A549 (cell line): ENCODE measurements around the gene SLC26A1. TPM values are rescaled to one million over a fixed set of nuclear protein-coding genes. Genes with fewer than 3 reads are reported as not detected.

ENCODE experiments used
- ATAC-seq, 2 experiments: fragments of 200-7000 bp in 1 of 2; fragments of >200 bp in 1 of 2; cut with Nextera tagmentation in 1 of 2; cut with Tn5 transposase in 1 of 2; 3 replicates each; pipeline versions ENCODE4 v1.8.0 to v1.9.1; 2018 to 2020; ENCODE audit warnings: mild to moderate bottlenecking in 1 of 2, moderate library complexity in 1 of 2
- CTCF ChIA-PET: fragments of 300-600 bp; sonication (Branson Sonifier 250); formaldehyde crosslinking; extraction: SDS; loops from one replicate; lab custom pipeline; 2021; ENCODE audit warnings: antibody characterized with exemption, inconsistent platforms; lab: Yijun Ruan, JAX
- POLR2A ChIA-PET: fragments of 350-600 bp; formaldehyde crosslinking; extraction: SDS; loops from one replicate; lab custom pipeline; 2021; ENCODE audit warnings: antibody characterized with exemption, inconsistent platforms; lab: Yijun Ruan, JAX
- DNase-seq, 2 experiments: peaks; one replicate each; pipeline versions ENCODE4 v3.0.0 to v3.0.0-alpha.2; 2011 to 2016; ENCODE audit warnings: low read depth in 1 of 2, low spot score in 1 of 2
- FAIRE-seq: peaks from 2 replicates; lab custom pipeline; 2011; peaks lifted over from hg19 to GRCh38; lab: Jason Lieb, UNC
- H3K27ac ChIP-seq, 2 experiments: fragments of >200 bp; sonication (Bioruptor Twin); formaldehyde crosslinking; 3 replicates each; pipeline ENCODE4 v1.5.1; 2016 to 2017
- H3K4me1 ChIP-seq: fragments of >200 bp; sonication (Bioruptor Twin); formaldehyde crosslinking; 3 replicates; pipeline ENCODE4 v1.6.1; 2016
- H3K4me2 ChIP-seq: fragments of >200 bp; sonication (Bioruptor Twin); formaldehyde crosslinking; 3 replicates; pipeline ENCODE4 v1.6.1; 2016
- H3K4me3 ChIP-seq: fragments of >200 bp; sonication (Bioruptor Twin); formaldehyde crosslinking; 3 replicates; pipeline ENCODE4 v1.5.1; 2016
- H3K9me3 ChIP-seq: fragments of >200 bp; sonication (Bioruptor Twin); formaldehyde crosslinking; 3 replicates; pipeline ENCODE4 v1.6.1; 2016
- CBX2 ChIP-seq: fragments of 200-600 bp; sonication (generic); IDR thresholded peaks from 2 replicates; pipeline ENCODE4 v1.6.1; 2016; ENCODE audit warnings: low read depth, mild to moderate bottlenecking, borderline replicate concordance
- CBX8 ChIP-seq: fragments of 200-600 bp; sonication (generic); IDR thresholded peaks from 2 replicates; pipeline ENCODE4 v1.6.1; 2016
- E2F6 ChIP-seq: IDR thresholded peaks from 2 replicates; pipeline ENCODE4 v1.6.1; 2012; ENCODE audit warnings: low read depth, borderline replicate concordance
- EHMT2 ChIP-seq: fragments of 200-600 bp; sonication (generic); IDR thresholded peaks from 2 replicates; pipeline ENCODE4 v1.6.1; 2016; ENCODE audit warnings: antibody characterized with exemption, low read depth, mild to moderate bottlenecking, moderate library complexity
- FOSL2 ChIP-seq, 2 experiments: fragments of 450-650 bp in 1 of 2; fragments of >200 bp in 1 of 2; sonication (Bioruptor Twin) in 1 of 2; formaldehyde crosslinking; IDR thresholded peaks; 2 replicates each; pipeline versions ENCODE4 v1.5.0 to v1.6.1; 2016 to 2020; ENCODE audit warnings: mild to moderate bottlenecking in 1 of 2, moderate library complexity in 1 of 2
- GATA3 ChIP-seq: IDR thresholded peaks from 2 replicates; pipeline ENCODE4 v1.6.1; 2012; ENCODE audit warnings: borderline replicate concordance
- HOXB13 ChIP-seq: fragments of 250-450 bp; sonication (Bioruptor Pico); IDR thresholded peaks from 2 replicates; pipeline ENCODE4 v1.5.0; 2020; ENCODE audit warnings: low read depth, mild to moderate bottlenecking, moderate library complexity
- HOXB5 ChIP-seq: fragments of 250-450 bp; sonication (Bioruptor Pico); IDR thresholded peaks from 2 replicates; pipeline ENCODE4 v1.5.0; 2020; ENCODE audit warnings: mild to moderate bottlenecking, moderate library complexity
- KDM1A ChIP-seq: fragments of 200-600 bp; sonication (generic); IDR thresholded peaks from 2 replicates; pipeline ENCODE4 v1.6.1; 2016; ENCODE audit warnings: low read depth, mild to moderate bottlenecking
- KDM5A ChIP-seq: fragments of 200-600 bp; sonication (generic); IDR thresholded peaks from 2 replicates; pipeline ENCODE4 v1.6.1; 2016; ENCODE audit warnings: antibody characterized with exemption, mild to moderate bottlenecking
- MAFK ChIP-seq: fragments of 450-650 bp; IDR thresholded peaks from 2 replicates; pipeline ENCODE4 v1.6.1; 2014; ENCODE audit not compliant: partially characterized antibody
- PHF8 ChIP-seq: fragments of 200-600 bp; sonication (generic); IDR thresholded peaks from 2 replicates; pipeline ENCODE4 v1.6.1; 2016; ENCODE audit warnings: low read depth, mild to moderate bottlenecking, antibody characterized with exemption, moderate library complexity, borderline replicate concordance
- POLR2AphosphoS2 ChIP-seq: conservative IDR thresholded peaks from 2 replicates; pipeline ENCODE4 v1.6.1; 2012; ENCODE audit warnings: low read length, improper control_type of control experiment, inconsistent platforms
- RAD21 ChIP-seq, 2 experiments: fragments of >200 bp in 1 of 2; sonication (Bioruptor Twin) in 1 of 2; formaldehyde crosslinking in 1 of 2; IDR thresholded peaks in 1 of 2; conservative IDR thresholded peaks in 1 of 2; 2 replicates in 1 of 2; 3 replicates in 1 of 2; pipeline ENCODE4 v1.6.1; 2012 to 2018; ENCODE audit warnings: inconsistent platforms in 1 of 2
- REST ChIP-seq: fragments of 200-600 bp; sonication (generic); IDR thresholded peaks from 2 replicates; pipeline ENCODE4 v1.6.1; 2016; ENCODE audit warnings: antibody characterized with exemption, mild to moderate bottlenecking, moderate library complexity
- TFCP2L1 ChIP-seq: fragments of 250-450 bp; sonication (Bioruptor Pico); IDR thresholded peaks from 2 replicates; pipeline ENCODE4 v1.5.0; 2021; ENCODE audit warnings: mild to moderate bottlenecking
- ZFP36 ChIP-seq: fragments of 450-650 bp; IDR thresholded peaks from 2 replicates; pipeline ENCODE4 v1.6.1; 2014; ENCODE audit warnings: borderline replicate concordance; ENCODE audit not compliant: partially characterized antibody
- ZSCAN20 ChIP-seq: fragments of 250-450 bp; sonication (Bioruptor Pico); IDR thresholded peaks from 2 replicates; pipeline ENCODE4 v1.8.0; 2022; ENCODE audit warnings: mild to moderate bottlenecking, moderate library complexity
- WGBS: methylation state at CpG from one replicate; pipeline ENCODE4 v1.1.6; 2017; ENCODE audit errors: missing lambda C conversion rate; 5-methylcytosine and 5-hydroxymethylcytosine counted together
- polyA plus RNA-seq, 4 experiments: library from polyadenylated mRNA; depleted of rRNA in 3 of 4; stranded (reverse); fragments of >200 nt; fragmentation: RNase III in 1 of 4; extraction: RNeasy Plus Mini Kit Qiagen cat#74134 plus additional on column Dnase treatment in 1 of 4; gene quantifications; 2 replicates in 3 of 4; 3 replicates in 1 of 4; pipeline ENCODE4 v1.2.3, GENCODE V29; 2011 to 2017

Gene SLC26A1
- polyA plus RNA-seq, 2 of the 4 experiments (the other 2 are of a cell fraction): 0.23 to 0.61 TPM

GRCh38 chr4:1035510-1035909 lies 42.3 kb upstream of the SLC26A1 start:
- H3K9me3 ChIP-seq: no peaks in the 10 kb centered on the region
- DNase-seq: no peak
- no peak for FAIRE-seq
- ChIA-PET CTCF (interaction anchor here (1.2 kb wide), 1 partner anchor 48 kb away, joined by 3 read pairs; the partner anchor contains the start of gene IDUA), POLR2A (no interaction called here)
- H3K4me3 ChIP-seq: no peak overlapping the region
- no peak for ATAC-seq
- peaks cover 12% of the 10 kb centered on the region; the same call in 2 of the 3 replicates for H3K4me1 ChIP-seq
- WGBS: 96% methylated on average over 5 of the region's 26 CpGs
- no peak overlapping the region for H3K4me2 ChIP-seq
- H3K27ac ChIP-seq: no peak overlapping the region; a peak in 1 of 6 replicates
- TF ChIP-seq RAD21 (conservative IDR thresholded peaks at IDR 0.05 in 1 of 2, IDR thresholded peaks at IDR 0.05 in 1 of 2) (no peak), REST (no peak), HOXB13 (CRISPR knock-in tag) (no peak)

GRCh38 chr4:1033840-1034551 lies 40.8 kb upstream of the SLC26A1 start:
- no peak for DNase-seq
- Histone ChIP-seq H3K4me3 (no peak overlapping the region), H3K27ac (no peak overlapping the region), H3K4me2 (no peak overlapping the region), H3K4me1 (no peaks in the 10 kb centered on the region; the same call in 2 of the 3 replicates), H3K9me3 (no peaks in the 10 kb centered on the region)
- no peak for TF ChIP-seq GATA3
- TF ChIP-seq ZSCAN20 (CRISPR knock-in tag): no peak
- no peak for TF ChIP-seq EHMT2
- TF ChIP-seq KDM5A: no peak
- TF ChIP-seq POLR2AphosphoS2: no peak
- no peak for TF ChIP-seq PHF8
- TF ChIP-seq TFCP2L1 (CRISPR knock-in tag): no peak
- TF ChIP-seq HOXB13 (CRISPR knock-in tag): no peak
- no peak for ATAC-seq
- 71% methylated on average over 24 of the region's 35 CpGs for WGBS
- FAIRE-seq: no peak
- POLR2A ChIA-PET: no interaction called here
- CTCF ChIA-PET: interaction anchor here (1.1 to 1.6 kb wide), 2 partner anchors 12 to 74 kb away, joined by 3 to 4 read pairs; no protein-coding TSS in a partner anchor

- H3K9me3 ChIP-seq: no peaks in the 10 kb centered on the region
- DNase-seq (no peak), FAIRE-seq (no peak), ATAC-seq (no peak)
- ChIA-PET CTCF (interaction anchor here (1.6 kb wide), 1 partner anchor 10 kb away, joined by 4 read pairs; no protein-coding TSS in a partner anchor), POLR2A (no interaction called here)
- no peak for TF ChIP-seq KDM1A
- no peak for TF ChIP-seq FOSL2 (IDR thresholded peaks at IDR 0.05)
- TF ChIP-seq FOSL2 (CRISPR knock-in tag; IDR thresholded peaks at IDR 0.05): no peak
- no peak for TF ChIP-seq HOXB5 (CRISPR knock-in tag)
- TF ChIP-seq CBX8: no peak
- no peak for TF ChIP-seq CBX2
- no peak for TF ChIP-seq KDM5A
- no peak for TF ChIP-seq POLR2AphosphoS2
- TF ChIP-seq MAFK: no peak
- no peak for TF ChIP-seq E2F6
- TF ChIP-seq PHF8: no peak
- no peak for TF ChIP-seq ZFP36
- H3K27ac ChIP-seq: no peak overlapping the region
- no peak overlapping the region for H3K4me2 ChIP-seq
- H3K4me1 ChIP-seq: no peaks in the 10 kb centered on the region
- no peak overlapping the region for H3K4me3 ChIP-seq
- 43% methylated on average over 3 of the region's 10 CpGs for WGBS
Measured at GRCh38 chr4:1032861-1033260, 39.7 kb upstream of the SLC26A1 start.
